Measurements from ENCODE around the gene CYP27B1. TPM values are rescaled to one million over a fixed set of nuclear protein-coding genes. Genes with fewer than 3 reads are reported as not detected.

Gene CYP27B1
- total RNA-seq, 1 donor from 2014 or later, result under 0.01 TPM

GRCh38 chr12:57737467-57738460 lies 29.1 kb downstream of the CYP27B1 start:
- H3K9me3 ChIP-seq (ENCODE audit: control insufficient read depth in 3 of 3, low read length in 3 of 3), result no peaks in the 10 kb centered on the region
- H3K36me3 ChIP-seq (ENCODE audit: control insufficient read depth in 3 of 3, insufficient read depth in 3 of 3, low read length in 3 of 3), result no peaks in the 10 kb centered on the region
- H3K9ac ChIP-seq (ENCODE audit: low read depth in 1 of 3, low read length in 3 of 3), result peak overlapping the region in 1 of 3 donors; percentile 72
- peak overlapping the region in 2 of 3 donors; percentile 40 to 54 for H3K4me3 ChIP-seq (ENCODE audit: low read length in 3 of 3)
- H3K27ac ChIP-seq (ENCODE audit: low read depth, low read length), result no peak overlapping the region
- H3K4me1 ChIP-seq (ENCODE audit: control insufficient read depth in 3 of 3, insufficient read depth in 3 of 3, low read length in 3 of 3), result peaks cover 18 to 34% (median 23%) of the 10 kb centered on the region in 3 donors
- H3K27me3 ChIP-seq (ENCODE audit: control insufficient read depth in 3 of 3, insufficient read depth in 3 of 3, low read length in 3 of 3), result peaks cover 41 to 76% (median 61%) of the 10 kb centered on the region in 3 donors

- H3K4me3 ChIP-seq (ENCODE audit: low read length in 3 of 3), result peak overlapping the region; percentile 24 to 45 (median 40)
- H3K27ac ChIP-seq (ENCODE audit: low read depth, low read length), result peak overlapping the region; percentile 10
- H3K36me3 ChIP-seq (ENCODE audit: control insufficient read depth in 3 of 3, insufficient read depth in 3 of 3, low read length in 3 of 3), result no peaks in the 10 kb centered on the region
- peak overlapping the region in 1 of 3 donors; percentile 72 for H3K9ac ChIP-seq (ENCODE audit: low read depth in 1 of 3, low read length in 3 of 3)
- no peaks in the 10 kb centered on the region for H3K9me3 ChIP-seq (ENCODE audit: control insufficient read depth in 3 of 3, low read length in 3 of 3)
- peaks cover 18 to 34% (median 23%) of the 10 kb centered on the region in 3 donors for H3K4me1 ChIP-seq (ENCODE audit: control insufficient read depth in 3 of 3, insufficient read depth in 3 of 3, low read length in 3 of 3)
- peaks cover 41 to 82% (median 62%) of the 10 kb centered on the region in 3 donors for H3K27me3 ChIP-seq (ENCODE audit: control insufficient read depth in 3 of 3, insufficient read depth in 3 of 3, low read length in 3 of 3)
These were observed 30.0 kb downstream of the CYP27B1 start for GRCh38 chr12:57736741-57737466.

GRCh38 chr12:57735952-57736740 lies 30.7 kb downstream of the CYP27B1 start:
- H3K9ac ChIP-seq (ENCODE audit: low read depth in 1 of 3, low read length in 3 of 3), result peak overlapping the region in 1 of 3 donors; percentile 72
- H3K4me1 ChIP-seq (ENCODE audit: control insufficient read depth in 3 of 3, insufficient read depth in 3 of 3, low read length in 3 of 3), result peaks cover 18 to 33% (median 23%) of the 10 kb centered on the region in 3 donors
- no peaks in the 10 kb centered on the region for H3K36me3 ChIP-seq (ENCODE audit: control insufficient read depth in 3 of 3, insufficient read depth in 3 of 3, low read length in 3 of 3)
- H3K27ac ChIP-seq (ENCODE audit: low read depth, low read length), result peak overlapping the region; percentile 10
- no peaks in the 10 kb centered on the region for H3K9me3 ChIP-seq (ENCODE audit: control insufficient read depth in 3 of 3, low read length in 3 of 3)
- H3K4me3 ChIP-seq (ENCODE audit: low read length in 3 of 3), result peak overlapping the region; percentile 19 to 45 (median 43)
- H3K27me3 ChIP-seq (ENCODE audit: control insufficient read depth in 3 of 3, insufficient read depth in 3 of 3, low read length in 3 of 3), result peaks cover 41 to 84% (median 61%) of the 10 kb centered on the region in 3 donors

GRCh38 chr12:57735198-57735855 lies 31.6 kb downstream of the CYP27B1 start:
- Histone ChIP-seq H3K4me3 (ENCODE audit: low read length in 3 of 3) (peak overlapping the region; percentile 19 to 43 (median 41)), H3K27ac (ENCODE audit: low read depth, low read length) (no peak overlapping the region), H3K9me3 (ENCODE audit: control insufficient read depth in 3 of 3, low read length in 3 of 3) (no peaks in the 10 kb centered on the region), H3K27me3 (ENCODE audit: control insufficient read depth in 3 of 3, insufficient read depth in 3 of 3, low read length in 3 of 3) (peaks cover 42 to 82% (median 58%) of the 10 kb centered on the region in 3 donors), H3K4me1 (ENCODE audit: control insufficient read depth in 3 of 3, insufficient read depth in 3 of 3, low read length in 3 of 3) (peaks cover 18 to 27% (median 23%) of the 10 kb centered on the region in 3 donors), H3K36me3 (ENCODE audit: control insufficient read depth in 3 of 3, insufficient read depth in 3 of 3, low read length in 3 of 3) (peaks cover 0 to 2% (median 0%) of the 10 kb centered on the region in 3 donors), H3K9ac (ENCODE audit: low read depth in 1 of 3, low read length in 3 of 3) (peak overlapping the region in 1 of 3 donors; percentile 40)

GRCh38 chr12:57734591-57734990 lies 32.3 kb downstream of the CYP27B1 start:
- Histone ChIP-seq H3K36me3 (ENCODE audit: control insufficient read depth in 3 of 3, insufficient read depth in 3 of 3, low read length in 3 of 3) (peaks cover 0 to 2% (median 0%) of the 10 kb centered on the region in 3 donors), H3K27ac (ENCODE audit: low read depth, low read length) (no peak overlapping the region), H3K4me1 (ENCODE audit: control insufficient read depth in 3 of 3, insufficient read depth in 3 of 3, low read length in 3 of 3) (peaks cover 18 to 27% (median 23%) of the 10 kb centered on the region in 3 donors), H3K9me3 (ENCODE audit: control insufficient read depth in 3 of 3, low read length in 3 of 3) (no peaks in the 10 kb centered on the region), H3K4me3 (ENCODE audit: low read length in 3 of 3) (no peak overlapping the region), H3K27me3 (ENCODE audit: control insufficient read depth in 3 of 3, insufficient read depth in 3 of 3, low read length in 3 of 3) (peaks cover 41 to 76% (median 59%) of the 10 kb centered on the region in 3 donors), H3K9ac (ENCODE audit: low read depth in 1 of 3, low read length in 3 of 3) (peak overlapping the region in 1 of 3 donors; percentile 10)

- H3K27me3 ChIP-seq (ENCODE audit: control insufficient read depth in 3 of 3, insufficient read depth in 3 of 3, low read length in 3 of 3), result peaks cover 34 to 69% (median 53%) of the 10 kb centered on the region in 3 donors
- no peaks in the 10 kb centered on the region for H3K9me3 ChIP-seq (ENCODE audit: control insufficient read depth in 3 of 3, low read length in 3 of 3)
- H3K27ac ChIP-seq (ENCODE audit: low read depth, low read length), result no peak overlapping the region
- no peak overlapping the region for H3K4me3 ChIP-seq (ENCODE audit: low read length in 3 of 3)
- peaks cover 18 to 24% (median 20%) of the 10 kb centered on the region in 3 donors for H3K4me1 ChIP-seq (ENCODE audit: control insufficient read depth in 3 of 3, insufficient read depth in 3 of 3, low read length in 3 of 3)
- H3K9ac ChIP-seq (ENCODE audit: low read depth in 1 of 3, low read length in 3 of 3), result peak overlapping the region in 1 of 3 donors; percentile 3
- peaks cover 0 to 2% (median 0%) of the 10 kb centered on the region in 3 donors for H3K36me3 ChIP-seq (ENCODE audit: control insufficient read depth in 3 of 3, insufficient read depth in 3 of 3, low read length in 3 of 3)
These were observed 33.0 kb downstream of the CYP27B1 start for GRCh38 chr12:57733928-57734327.

GRCh38 chr12:57732726-57733593 lies 33.9 kb downstream of the CYP27B1 start:
- peaks cover 28 to 71% (median 58%) of the 10 kb centered on the region in 3 donors for H3K27me3 ChIP-seq (ENCODE audit: control insufficient read depth in 3 of 3, insufficient read depth in 3 of 3, low read length in 3 of 3)
- no peaks in the 10 kb centered on the region for H3K9me3 ChIP-seq (ENCODE audit: control insufficient read depth in 3 of 3, low read length in 3 of 3)
- H3K9ac ChIP-seq (ENCODE audit: low read depth in 1 of 3, low read length in 3 of 3), result no peak overlapping the region
- H3K27ac ChIP-seq (ENCODE audit: low read depth, low read length), result no peak overlapping the region
- H3K36me3 ChIP-seq (ENCODE audit: control insufficient read depth in 3 of 3, insufficient read depth in 3 of 3, low read length in 3 of 3), result peaks cover 0 to 2% (median 0%) of the 10 kb centered on the region in 3 donors
- H3K4me3 ChIP-seq (ENCODE audit: low read length in 3 of 3), result no peak overlapping the region
- peaks cover 18 to 24% (median 19%) of the 10 kb centered on the region in 3 donors for H3K4me1 ChIP-seq (ENCODE audit: control insufficient read depth in 3 of 3, insufficient read depth in 3 of 3, low read length in 3 of 3)

- no peak overlapping the region for H3K4me3 ChIP-seq (ENCODE audit: low read length in 3 of 3)
- peaks cover 22 to 28% (median 22%) of the 10 kb centered on the region in 3 donors for H3K4me1 ChIP-seq (ENCODE audit: control insufficient read depth in 3 of 3, insufficient read depth in 3 of 3, low read length in 3 of 3)
- H3K27ac ChIP-seq (ENCODE audit: low read depth, low read length), result no peak overlapping the region
- peaks cover 27 to 71% (median 59%) of the 10 kb centered on the region in 3 donors for H3K27me3 ChIP-seq (ENCODE audit: control insufficient read depth in 3 of 3, insufficient read depth in 3 of 3, low read length in 3 of 3)
- peaks cover 0 to 2% (median 0%) of the 10 kb centered on the region in 3 donors for H3K36me3 ChIP-seq (ENCODE audit: control insufficient read depth in 3 of 3, insufficient read depth in 3 of 3, low read length in 3 of 3)
- H3K9ac ChIP-seq (ENCODE audit: low read depth in 1 of 3, low read length in 3 of 3), result no peak overlapping the region
- H3K9me3 ChIP-seq (ENCODE audit: control insufficient read depth in 3 of 3, low read length in 3 of 3), result no peaks in the 10 kb centered on the region
These were observed 34.6 kb downstream of the CYP27B1 start for GRCh38 chr12:57732270-57732669.
